Measurements from ENCODE around the gene OBSCN. TPM values are rescaled to one million over a fixed set of nuclear protein-coding genes. Genes with fewer than 3 reads are reported as not detected.

OBSCN gene
- total RNA-seq, 1 donor = 13.0 TPM

DNA sequence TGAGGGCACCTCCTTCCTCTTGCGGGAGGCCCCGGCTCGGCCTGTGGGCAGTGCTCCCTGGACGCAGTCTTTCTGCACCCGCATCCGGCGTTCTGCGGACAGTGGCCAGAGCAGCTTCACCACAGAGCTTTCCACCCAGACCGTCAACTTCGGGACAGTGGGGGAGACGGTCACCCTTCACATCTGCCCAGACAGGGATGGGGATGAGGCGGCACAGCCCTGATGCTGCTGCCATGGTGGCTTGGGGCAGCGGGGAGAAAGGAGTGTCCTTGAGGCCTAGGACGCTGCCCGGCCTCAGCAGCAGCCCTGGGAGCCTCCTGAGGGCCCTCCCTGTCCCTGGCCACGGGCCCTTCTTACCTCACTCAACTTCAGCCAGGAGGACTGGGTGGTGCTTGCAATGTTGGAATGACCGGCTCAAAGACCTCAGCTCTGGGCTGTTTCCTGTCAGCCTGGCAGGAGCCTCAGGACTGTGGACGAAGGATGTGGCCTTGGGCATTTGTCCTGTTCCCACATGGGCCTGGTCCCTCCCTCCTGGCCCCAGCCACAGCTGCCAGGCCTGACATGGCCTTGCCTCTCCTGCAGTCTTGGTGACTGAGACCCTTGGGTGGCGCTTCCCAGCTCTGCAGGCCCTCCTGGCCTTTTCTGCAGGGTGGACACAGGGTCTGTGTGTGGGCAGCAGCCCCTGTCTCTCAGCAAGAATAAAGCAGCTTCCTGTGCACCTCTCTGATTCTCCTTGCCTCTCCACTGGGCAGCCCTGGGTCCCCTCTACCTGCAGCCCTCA, 152.9 kb downstream of the OBSCN start:
- TF ChIP-seq, protein P1, sequence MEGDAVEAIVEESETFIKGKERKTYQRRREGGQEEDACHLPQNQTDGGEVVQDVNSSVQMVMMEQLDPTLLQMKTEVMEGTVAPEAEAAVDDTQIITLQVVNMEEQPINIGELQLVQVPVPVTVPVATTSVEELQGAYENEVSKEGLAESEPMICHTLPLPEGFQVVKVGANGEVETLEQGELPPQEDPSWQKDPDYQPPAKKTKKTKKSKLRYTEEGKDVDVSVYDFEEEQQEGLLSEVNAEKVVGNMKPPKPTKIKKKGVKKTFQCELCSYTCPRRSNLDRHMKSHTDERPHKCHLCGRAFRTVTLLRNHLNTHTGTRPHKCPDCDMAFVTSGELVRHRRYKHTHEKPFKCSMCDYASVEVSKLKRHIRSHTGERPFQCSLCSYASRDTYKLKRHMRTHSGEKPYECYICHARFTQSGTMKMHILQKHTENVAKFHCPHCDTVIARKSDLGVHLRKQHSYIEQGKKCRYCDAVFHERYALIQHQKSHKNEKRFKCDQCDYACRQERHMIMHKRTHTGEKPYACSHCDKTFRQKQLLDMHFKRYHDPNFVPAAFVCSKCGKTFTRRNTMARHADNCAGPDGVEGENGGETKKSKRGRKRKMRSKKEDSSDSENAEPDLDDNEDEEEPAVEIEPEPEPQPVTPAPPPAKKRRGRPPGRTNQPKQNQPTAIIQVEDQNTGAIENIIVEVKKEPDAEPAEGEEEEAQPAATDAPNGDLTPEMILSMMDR (IDR thresholded peaks at IDR 0.05; ENCODE audit: insufficient read depth, low read depth, low read length) = no peak
- no peak for DNase-seq (ENCODE audit: low read depth)
- no peak overlapping the region for H3K4me3 ChIP-seq (ENCODE audit: low read depth, low read length)

DNA sequence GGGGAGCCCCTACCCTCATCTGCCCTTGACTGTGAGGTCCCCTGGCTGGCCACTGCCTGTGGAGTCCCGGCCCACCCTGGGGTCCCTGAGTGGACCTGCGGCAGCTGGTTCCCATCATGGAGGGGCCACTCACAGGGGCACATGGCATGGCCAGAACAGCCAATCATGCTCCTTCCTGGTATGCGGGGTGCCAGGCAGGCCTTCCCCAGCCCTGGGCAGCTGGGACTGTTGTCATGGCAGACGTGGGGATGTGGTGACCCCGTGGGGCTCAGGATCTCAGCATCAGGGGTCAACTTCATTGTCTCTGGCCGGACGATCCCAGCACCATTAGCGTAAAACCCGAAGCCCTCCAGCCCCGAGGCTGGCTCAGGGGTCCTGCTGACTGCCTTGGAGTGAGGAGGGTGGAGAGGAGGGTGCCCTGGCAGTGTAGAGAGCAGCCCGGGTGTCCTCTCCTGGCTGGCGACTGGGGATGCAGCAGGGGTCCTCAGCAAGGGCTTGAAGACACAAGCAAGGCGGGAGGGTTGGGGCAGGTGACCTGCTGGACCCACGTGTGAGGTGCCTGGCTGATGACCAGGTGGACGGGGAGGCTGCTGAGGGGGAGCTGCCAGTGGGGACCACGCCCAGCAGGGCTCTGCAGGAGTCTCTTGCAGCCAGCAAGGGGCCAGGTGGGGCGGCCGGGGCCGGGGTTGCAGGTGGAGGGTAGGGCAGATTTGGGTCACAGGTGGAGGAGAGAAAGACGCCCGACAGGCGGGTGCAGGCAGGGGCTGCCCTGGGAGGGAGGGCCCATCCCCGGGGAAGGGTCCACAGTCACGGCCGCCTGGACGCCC, 153.7 kb downstream of the OBSCN start:
- DNase-seq (ENCODE audit: low read depth) = no peak
- no peak overlapping the region for H3K4me3 ChIP-seq (ENCODE audit: low read depth, low read length)
- TF ChIP-seq, protein P1 (IDR thresholded peaks at IDR 0.05; ENCODE audit: insufficient read depth, low read depth, low read length) = no peak

DNA sequence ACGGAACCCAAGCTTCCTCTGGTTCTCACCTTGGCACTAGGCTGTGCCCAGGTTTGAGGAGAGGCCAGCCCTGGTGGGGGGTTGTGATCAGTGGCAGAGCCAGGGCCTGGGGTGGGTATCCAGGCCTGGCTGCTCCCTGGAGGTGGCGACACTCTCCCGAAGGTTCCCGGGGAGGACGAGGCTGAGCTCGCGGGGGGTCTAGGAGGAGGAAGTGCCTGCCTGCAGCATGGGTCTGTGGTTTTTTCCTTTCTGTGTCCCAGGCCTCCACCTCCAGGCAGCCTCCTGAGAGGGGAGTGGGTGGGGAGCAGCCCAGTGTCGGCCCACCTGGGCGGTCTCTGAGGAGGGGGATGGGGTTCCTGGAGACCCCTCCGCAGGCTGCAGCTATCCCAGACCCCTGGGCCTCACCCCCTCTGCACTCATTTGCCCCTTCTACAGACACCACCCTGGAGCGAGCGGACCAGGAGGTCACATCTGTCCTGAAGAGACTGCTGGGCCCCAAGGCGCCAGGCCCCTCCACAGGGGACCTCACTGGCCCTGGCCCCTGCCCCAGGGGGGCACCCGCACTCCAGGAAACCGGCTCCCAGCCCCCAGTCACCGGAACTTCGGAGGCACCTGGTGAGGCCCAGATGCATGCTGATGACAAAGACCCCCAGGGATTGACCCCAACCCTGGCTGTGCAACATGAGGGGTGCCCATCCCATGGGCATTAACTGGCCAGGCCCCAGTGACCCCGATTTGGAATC, 154.5 kb downstream of the OBSCN start:
- TF ChIP-seq, protein P1 (IDR thresholded peaks at IDR 0.05; ENCODE audit: insufficient read depth, low read depth, low read length) = no peak
- no peak for DNase-seq (ENCODE audit: low read depth)
- H3K4me3 ChIP-seq (ENCODE audit: low read depth, low read length) = no peak overlapping the region

DNA sequence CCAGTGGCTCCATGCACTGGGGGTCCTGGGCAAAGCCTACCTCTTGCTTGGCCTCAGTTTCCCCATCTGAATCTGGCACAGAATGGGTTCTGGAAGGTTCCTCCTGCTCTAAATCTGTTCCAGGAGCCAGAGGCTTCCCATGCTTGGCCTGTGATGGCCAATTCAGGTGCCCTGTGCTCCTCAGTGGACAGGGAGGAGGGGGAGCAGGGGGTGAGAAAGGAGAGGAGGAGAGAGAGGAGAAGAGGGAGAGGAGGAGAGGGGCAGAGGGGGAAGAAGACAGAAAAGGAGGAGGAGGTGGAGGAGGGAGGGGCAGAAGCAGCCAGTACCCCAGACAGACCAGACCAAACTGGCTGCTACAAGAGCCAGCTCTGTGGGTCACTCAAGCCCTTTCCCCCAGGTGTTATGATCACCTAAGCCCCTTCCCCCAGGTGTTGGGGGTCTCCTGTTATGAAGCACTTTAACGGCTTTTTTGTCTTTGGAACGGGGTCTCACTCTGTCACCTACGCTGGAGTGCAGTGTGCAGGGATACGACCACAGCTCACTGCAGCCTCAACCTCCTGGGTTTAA, 155.1 kb downstream of the OBSCN start:
- H3K4me3 ChIP-seq (ENCODE audit: low read depth, low read length) = no peak overlapping the region
- DNase-seq (ENCODE audit: low read depth) = no peak
- TF ChIP-seq, protein P1 (IDR thresholded peaks at IDR 0.05; ENCODE audit: insufficient read depth, low read depth, low read length) = no peak

DNA sequence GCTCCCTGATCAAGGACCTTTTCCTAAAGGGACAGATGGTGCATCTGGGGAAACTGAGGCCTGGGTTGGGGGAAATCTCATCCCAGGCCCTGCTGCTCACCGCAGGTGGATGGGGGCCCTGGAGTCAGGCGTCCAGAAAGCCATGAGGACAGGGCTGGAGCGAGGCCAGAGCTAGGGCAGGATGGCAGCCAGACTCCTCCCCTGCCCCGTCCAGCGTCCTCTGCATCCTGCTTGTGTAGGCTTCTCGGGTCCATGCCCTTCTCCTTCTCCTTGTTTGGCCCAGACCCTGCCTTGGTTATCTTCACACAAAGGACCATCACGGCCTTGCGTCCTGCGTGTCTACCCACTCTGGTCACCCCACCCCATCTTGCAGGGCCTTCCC, 155.8 kb downstream of the OBSCN start:
- DNase-seq (ENCODE audit: low read depth) = no peak
- H3K4me3 ChIP-seq (ENCODE audit: low read depth, low read length) = no peak overlapping the region
- TF ChIP-seq, protein P1 (IDR thresholded peaks at IDR 0.05; ENCODE audit: insufficient read depth, low read depth, low read length) = no peak

DNA sequence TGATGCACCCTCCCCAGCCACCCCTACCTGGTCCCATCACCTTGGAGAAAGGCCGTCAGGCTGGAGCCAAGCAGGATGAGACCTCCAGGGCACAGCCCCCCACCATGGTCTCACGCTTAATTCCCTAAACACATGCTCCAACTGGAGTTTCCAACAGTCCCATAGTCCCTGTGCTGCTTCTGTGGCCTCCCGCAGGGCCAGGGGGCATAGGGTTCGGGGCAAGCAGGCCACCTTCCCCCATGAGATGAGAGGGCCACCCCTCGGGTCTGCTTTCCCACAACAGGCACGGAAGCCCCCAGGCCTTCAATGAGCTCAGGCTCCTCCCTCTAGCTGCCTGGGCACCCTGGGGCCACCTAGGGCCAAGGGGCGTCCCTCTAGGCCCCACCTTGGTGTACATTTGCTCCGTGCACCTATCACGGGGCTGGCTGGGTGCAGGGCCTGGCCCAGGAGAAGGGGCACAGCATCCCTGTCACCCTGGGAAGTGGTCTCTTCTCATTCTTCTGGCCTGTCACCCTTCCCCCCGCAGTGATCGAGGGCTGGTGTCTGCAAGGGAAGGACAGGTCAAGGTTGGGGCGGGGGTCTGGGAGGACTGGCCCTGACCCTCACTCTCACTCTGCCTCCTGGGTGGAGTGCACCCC, 156.3 kb downstream of the OBSCN start:
- no peak for DNase-seq (ENCODE audit: low read depth)
- H3K4me3 ChIP-seq (ENCODE audit: low read depth, low read length) = no peak overlapping the region
- TF ChIP-seq, protein P1 (IDR thresholded peaks at IDR 0.05; ENCODE audit: insufficient read depth, low read depth, low read length) = no peak
